GM06990 (cell line): ENCODE measurements around the gene KCNE4.

ENCODE experiments used
- DNase-seq: peaks from one replicate; pipeline ENCODE4 v3.0.0-alpha.2; 2011; ENCODE audit not compliant: insufficient read length; ENCODE audit errors: extremely low read depth
- H3K27me3 ChIP-seq: replicated peaks from 2 replicates; pipeline ENCODE4 v1.6.0; 2011; ENCODE audit warnings: low read length; ENCODE audit not compliant: control insufficient read depth, insufficient read depth
- H3K36me3 ChIP-seq: 2 replicates; pipeline ENCODE4 v1.5.1; 2011; ENCODE audit warnings: low read length; ENCODE audit not compliant: control insufficient read depth, insufficient read depth
- H3K4me3 ChIP-seq: replicated peaks from 2 replicates; pipeline ENCODE4 v1.5.1; 2011; ENCODE audit warnings: low read depth, mild to moderate bottlenecking, control low read depth, low read length
- TF ChIP-seq, protein P1 (sequence below): IDR thresholded peaks from 2 replicates; pipeline ENCODE4 v1.5.1; 2011; ENCODE audit warnings: low read length, control low read depth, mild to moderate bottlenecking, inconsistent platforms; ENCODE audit not compliant: insufficient read depth, poor library complexity, severe bottlenecking

Gene KCNE4

DNA sequence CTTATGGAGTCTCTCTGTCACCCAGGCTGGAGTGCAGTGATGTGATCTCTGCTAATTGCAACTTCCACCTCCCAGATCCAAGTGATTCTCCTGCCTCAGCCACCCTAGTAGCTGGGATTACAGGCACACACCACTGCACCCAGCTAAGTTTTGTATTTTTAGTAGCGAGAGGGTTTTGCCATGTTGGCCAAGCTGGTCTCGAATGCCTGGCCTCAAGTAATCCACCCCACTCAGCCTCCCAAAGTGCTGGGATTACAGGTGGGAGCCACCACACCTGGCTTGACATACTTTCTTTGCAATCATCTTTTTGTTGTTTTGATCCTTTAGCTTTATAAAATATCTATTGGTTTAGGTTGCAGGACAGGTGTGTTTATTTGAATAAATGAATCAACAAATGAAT is 9.7 kb upstream of the KCNE4 start:
- H3K36me3 ChIP-seq: no peaks in the 10 kb centered on the region
- H3K27me3 ChIP-seq: no peaks in the 10 kb centered on the region
- TF ChIP-seq, protein P1, sequence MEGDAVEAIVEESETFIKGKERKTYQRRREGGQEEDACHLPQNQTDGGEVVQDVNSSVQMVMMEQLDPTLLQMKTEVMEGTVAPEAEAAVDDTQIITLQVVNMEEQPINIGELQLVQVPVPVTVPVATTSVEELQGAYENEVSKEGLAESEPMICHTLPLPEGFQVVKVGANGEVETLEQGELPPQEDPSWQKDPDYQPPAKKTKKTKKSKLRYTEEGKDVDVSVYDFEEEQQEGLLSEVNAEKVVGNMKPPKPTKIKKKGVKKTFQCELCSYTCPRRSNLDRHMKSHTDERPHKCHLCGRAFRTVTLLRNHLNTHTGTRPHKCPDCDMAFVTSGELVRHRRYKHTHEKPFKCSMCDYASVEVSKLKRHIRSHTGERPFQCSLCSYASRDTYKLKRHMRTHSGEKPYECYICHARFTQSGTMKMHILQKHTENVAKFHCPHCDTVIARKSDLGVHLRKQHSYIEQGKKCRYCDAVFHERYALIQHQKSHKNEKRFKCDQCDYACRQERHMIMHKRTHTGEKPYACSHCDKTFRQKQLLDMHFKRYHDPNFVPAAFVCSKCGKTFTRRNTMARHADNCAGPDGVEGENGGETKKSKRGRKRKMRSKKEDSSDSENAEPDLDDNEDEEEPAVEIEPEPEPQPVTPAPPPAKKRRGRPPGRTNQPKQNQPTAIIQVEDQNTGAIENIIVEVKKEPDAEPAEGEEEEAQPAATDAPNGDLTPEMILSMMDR: no peak
- H3K4me3 ChIP-seq: no peak overlapping the region
- DNase-seq: no peak

DNA sequence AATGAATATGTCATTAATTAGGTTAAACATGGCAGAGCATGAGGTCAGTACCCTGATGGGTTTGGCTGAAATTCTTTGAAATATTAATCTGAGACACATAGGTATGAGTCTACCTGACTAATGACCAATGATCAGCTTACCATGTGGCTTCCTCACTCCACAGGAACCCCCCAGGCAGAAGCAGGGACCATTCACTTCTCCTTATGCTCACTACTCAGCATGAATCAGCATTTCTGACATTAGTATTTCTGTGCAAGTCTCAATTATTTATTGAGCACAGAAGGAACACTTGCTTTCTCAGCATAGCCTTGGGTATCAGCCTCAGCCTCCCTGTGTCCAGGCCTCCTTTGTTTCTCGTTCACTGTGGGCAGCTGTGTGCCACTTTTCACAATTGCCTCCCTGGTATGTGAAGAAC is 9.3 kb upstream of the KCNE4 start:
- TF ChIP-seq, protein P1: no peak
- H3K36me3 ChIP-seq: no peaks in the 10 kb centered on the region
- H3K27me3 ChIP-seq: no peaks in the 10 kb centered on the region
- DNase-seq: no peak
- no peak overlapping the region for H3K4me3 ChIP-seq

DNA sequence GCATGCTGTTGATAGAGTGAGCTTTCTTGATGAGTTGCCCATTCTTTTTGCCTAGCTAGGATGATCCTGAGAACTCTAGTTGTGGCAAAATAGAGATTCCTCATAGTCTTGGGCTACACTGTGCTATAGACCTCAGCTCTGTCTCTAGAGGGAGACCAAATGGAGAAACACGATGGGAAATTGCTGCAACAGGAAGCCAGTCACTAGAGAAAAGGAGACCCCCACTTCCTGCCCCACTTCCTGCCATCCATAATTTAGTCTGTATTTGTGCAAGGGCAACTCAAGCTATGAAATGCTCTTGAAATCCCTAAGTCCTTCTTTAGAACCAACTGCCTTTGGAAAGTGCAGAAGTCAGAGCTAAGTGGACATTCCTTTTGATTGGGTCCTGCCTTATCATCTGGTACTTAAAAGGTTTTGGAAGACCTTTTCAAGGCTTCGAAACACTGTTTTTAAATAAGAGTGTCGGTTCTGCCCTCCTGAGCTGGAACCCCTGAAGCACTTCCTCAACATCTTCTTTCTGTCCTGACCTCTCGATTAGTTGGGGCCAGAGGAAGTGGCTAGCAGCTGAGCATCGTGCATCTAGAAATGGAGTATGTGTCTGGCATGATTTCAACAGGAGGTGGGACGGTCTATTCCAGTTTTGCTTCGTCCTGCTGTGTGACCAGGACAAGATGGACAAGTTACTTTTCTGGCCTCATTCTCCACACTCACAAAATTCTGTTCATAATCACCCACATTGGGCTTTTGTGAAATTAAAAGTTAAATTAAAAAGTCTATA is 8.6 kb upstream of the KCNE4 start:
- Histone ChIP-seq H3K36me3 (no peaks in the 10 kb centered on the region), H3K27me3 (no peaks in the 10 kb centered on the region), H3K4me3 (no peak overlapping the region)
- no peak for DNase-seq
- TF ChIP-seq, protein P1: no peak

DNA sequence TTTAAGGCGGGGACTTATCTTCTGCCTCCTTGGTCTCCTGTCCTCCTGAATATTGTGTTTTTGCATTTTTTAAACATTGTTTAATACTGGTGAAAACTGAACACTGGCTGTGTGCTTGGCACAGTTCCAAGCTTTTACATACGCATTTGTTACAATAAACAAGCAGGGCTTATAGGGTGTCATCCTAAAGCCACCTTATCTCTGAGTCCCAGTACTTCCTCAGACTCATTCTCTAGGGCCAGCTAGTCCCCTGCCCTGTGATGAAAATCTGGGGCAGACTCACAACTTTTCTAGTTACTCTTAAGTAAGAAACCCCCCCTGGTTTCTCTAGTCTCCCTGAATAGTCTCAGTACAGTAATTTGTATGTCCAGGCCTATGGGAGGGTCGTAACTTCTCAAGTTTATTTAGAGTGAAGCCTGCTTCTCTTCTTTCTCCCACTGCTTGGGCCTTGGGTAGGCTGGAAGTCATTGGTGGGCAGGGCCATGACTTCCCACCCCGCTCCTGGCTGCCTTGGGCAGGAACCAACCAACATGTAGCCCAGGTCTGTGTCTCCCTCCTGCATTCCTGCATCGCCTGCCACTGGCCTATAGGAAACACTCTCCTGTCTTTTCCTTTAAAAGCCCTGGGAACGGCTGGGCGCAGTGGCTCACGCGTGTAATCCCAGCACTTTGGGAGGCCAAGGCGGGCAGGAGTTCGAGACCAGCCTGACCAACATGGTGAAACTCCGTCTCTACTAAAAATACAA is 7.7 kb upstream of the KCNE4 start:
- DNase-seq: no peak
- Histone ChIP-seq H3K4me3 (no peak overlapping the region), H3K36me3 (no peaks in the 10 kb centered on the region), H3K27me3 (no peaks in the 10 kb centered on the region)
- TF ChIP-seq, protein P1: no peak

DNA sequence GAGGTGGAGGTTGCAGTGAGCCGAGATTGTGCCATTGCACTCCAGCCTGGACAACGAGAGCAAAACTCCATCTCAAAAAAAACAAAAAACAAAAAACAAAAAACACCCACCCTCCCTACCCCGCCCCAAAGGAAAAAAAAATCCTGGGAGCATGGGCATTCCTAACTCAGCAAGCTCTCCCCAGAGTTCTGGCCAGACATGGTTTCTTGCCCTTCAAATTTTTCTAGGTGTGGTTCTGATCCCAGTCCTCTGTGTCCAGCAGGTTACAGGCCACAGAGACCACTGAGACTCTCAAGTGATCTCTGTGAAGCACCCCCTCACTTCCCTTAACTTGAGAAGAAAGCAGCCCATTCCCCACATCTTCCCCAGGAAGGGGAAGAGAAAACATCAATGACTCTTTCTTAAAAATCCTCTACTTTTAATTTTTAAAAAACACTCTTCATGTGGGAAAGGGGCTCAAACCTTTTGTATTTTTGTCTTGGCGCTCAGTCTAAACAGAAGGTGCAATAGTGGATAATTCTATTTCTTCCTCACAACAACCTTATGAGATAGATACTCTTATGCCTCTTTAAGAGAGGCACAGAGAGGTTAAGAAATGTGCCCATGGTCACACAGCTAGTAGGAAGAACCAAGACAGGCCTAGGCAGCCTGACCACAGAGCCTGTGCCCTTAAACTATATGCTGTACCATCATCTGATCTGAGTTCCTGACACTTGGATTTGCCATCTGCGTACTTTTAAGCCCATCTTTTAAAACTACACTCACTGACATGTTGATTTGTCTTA is 6.9 kb upstream of the KCNE4 start:
- H3K36me3 ChIP-seq: no peaks in the 10 kb centered on the region
- no peak overlapping the region for H3K4me3 ChIP-seq
- DNase-seq: no peak
- TF ChIP-seq, protein P1: no peak
- no peaks in the 10 kb centered on the region for H3K27me3 ChIP-seq
